B cell (primary cell): Measurements from ENCODE around the gene AGAP1. TPM values are rescaled to one million over a fixed set of nuclear protein-coding genes. Genes with fewer than 3 reads are reported as not detected.

ENCODE experiments used
- ATAC-seq: fragments of 200-7000 bp; cut with Tn5 transposase; one replicate; pipeline ENCODE4 v1.10.0; 2021; ENCODE audit warnings: low read depth, mild to moderate bottlenecking, moderate number of reproducible peaks, moderate library complexity
- CTCF ChIA-PET: fragments of 350-600 bp; sonication (Branson Sonifier 250); formaldehyde crosslinking; loops from one replicate; lab custom pipeline; 2021; ENCODE audit warnings: antibody characterized with exemption, inconsistent platforms; lab: Charles Lee
- POLR2A ChIA-PET: fragments of 350-600 bp; sonication (Branson Sonifier 250); formaldehyde crosslinking; loops from one replicate; lab custom pipeline; 2021; ENCODE audit warnings: antibody characterized with exemption; lab: Charles Lee
- DNase-seq: peaks from one replicate; pipeline ENCODE4 v3.0.0; 2013
- H2AFZ ChIP-seq: 2 replicates; pipeline ENCODE4 v1.6.1; 2012; ENCODE audit warnings: mild to moderate bottlenecking, low read depth, low read length; ENCODE audit not compliant: insufficient read depth, poor library complexity, severe bottlenecking
- H3K27ac ChIP-seq, 2 donors: 1 replicate in 1 of 2; 2 replicates in 1 of 2; pipeline ENCODE4 v1.5.1; 2012 to 2013; ENCODE audit warnings: low read length in 2 of 2, mild to moderate bottlenecking in 2 of 2, moderate library complexity in 1 of 2
- H3K27me3 ChIP-seq, 4 experiments: fragments of 200-600 bp in 1 of 4; sonication (generic) in 1 of 4; replicated peaks in 1 of 4; 1 replicate in 2 of 4; 2 replicates in 2 of 4; pipeline versions ENCODE4 v1.6.1 to v1.7.0; 2013 to 2016; ENCODE audit warnings: low read length in 3 of 4, mild to moderate bottlenecking in 2 of 4, mixed read lengths in 1 of 4, moderate library complexity in 1 of 4; ENCODE audit not compliant: insufficient read depth in 4 of 4, control insufficient read depth in 3 of 4; ENCODE audit errors: control extremely low read depth in 1 of 4
- H3K36me3 ChIP-seq, 2 experiments: replicated peaks in 1 of 2; 1 replicate in 1 of 2; 2 replicates in 1 of 2; pipeline versions ENCODE4 v1.6.1 to v1.7.1; 2013; ENCODE audit warnings: low read length in 1 of 2; ENCODE audit not compliant: insufficient read depth in 2 of 2, control insufficient read depth in 1 of 2; ENCODE audit errors: control extremely low read depth in 1 of 2, extremely low read depth in 1 of 2
- H3K4me1 ChIP-seq, 2 donors: fragments of 200-600 bp in 1 of 2; sonication (generic) in 1 of 2; 1 replicate in 1 of 2; 2 replicates in 1 of 2; pipeline versions ENCODE4 v1.5.1 to v1.6.1; 2013 to 2017; ENCODE audit warnings: low read length in 2 of 2; ENCODE audit not compliant: control insufficient read depth in 2 of 2, insufficient read depth in 2 of 2
- H3K4me2 ChIP-seq: replicated peaks from 2 replicates; pipeline ENCODE3; 2012; ENCODE audit warnings: mild to moderate bottlenecking, low read depth, low read length; ENCODE audit not compliant: poor library complexity, severe bottlenecking
- H3K4me3 ChIP-seq, 5 experiments: fragments of 200-600 bp in 1 of 5; sonication (generic) in 1 of 5; 1 replicate in 3 of 5; 2 replicates in 2 of 5; pipeline versions ENCODE4 v1.5.1 to v1.7.0; 2011 to 2016; ENCODE audit warnings: low read length in 4 of 5, mild to moderate bottlenecking in 4 of 5, low read depth in 2 of 5, control low read depth in 1 of 5, moderate library complexity in 1 of 5; ENCODE audit not compliant: insufficient read depth in 1 of 5; ENCODE audit errors: control extremely low read depth in 1 of 5, extremely low read depth in 1 of 5
- H3K79me2 ChIP-seq: fragments of 200-600 bp; sonication (generic); one replicate; pipeline ENCODE4 v1.6.0; 2016; ENCODE audit warnings: low read length; ENCODE audit not compliant: control insufficient read depth, insufficient read depth
- H3K9ac ChIP-seq: fragments of 200-600 bp; sonication (generic); 2 replicates; pipeline ENCODE4 v1.6.1; 2017; ENCODE audit warnings: mild to moderate bottlenecking, low read length, moderate library complexity
- H3K9me3 ChIP-seq, 3 donors: one replicate each; pipeline versions ENCODE4 v1.6.1 to v1.7.1; 2013; ENCODE audit warnings: low read length in 2 of 3; ENCODE audit not compliant: control insufficient read depth in 2 of 3, insufficient read depth in 1 of 3; ENCODE audit errors: control extremely low read depth in 1 of 3
- H4K20me1 ChIP-seq: 2 replicates; pipeline ENCODE4 v1.6.0; 2012; ENCODE audit warnings: mild to moderate bottlenecking, low read length; ENCODE audit not compliant: insufficient read depth, control insufficient read depth, poor library complexity, severe bottlenecking
- H3K27ac Mint-ChIP-seq: one replicate; pipeline ENCODE4 v1.8.0; 2021; ENCODE audit warnings: mixed read lengths
- H3K27me3 Mint-ChIP-seq: one replicate; pipeline ENCODE4 v1.8.0; 2021; ENCODE audit warnings: mixed read lengths
- H3K4me1 Mint-ChIP-seq: one replicate; pipeline ENCODE4 v1.8.0; 2021; ENCODE audit warnings: mixed read lengths
- H3K4me3 Mint-ChIP-seq: one replicate; pipeline ENCODE4 v1.8.0; 2021; ENCODE audit warnings: mixed read lengths
- H3K9me3 Mint-ChIP-seq: one replicate; pipeline ENCODE4 v1.8.0; 2022; ENCODE audit warnings: mixed read lengths; ENCODE audit not compliant: insufficient read depth
- CTCF ChIP-seq: fragments of 200-600 bp; IDR thresholded peaks from one replicate; pipeline ENCODE4 v1.8.0; 2022; ENCODE audit warnings: antibody characterized with exemption, mild to moderate bottlenecking
- EZH2 ChIP-seq: IDR thresholded peaks from 2 replicates; pipeline ENCODE4 v1.6.1; 2012; ENCODE audit warnings: borderline replicate concordance, low read depth, mild to moderate bottlenecking, moderate library complexity, low read length; ENCODE audit not compliant: insufficient read depth, poor library complexity, severe bottlenecking
- WGBS: methylation state at CpG from one replicate; pipeline ENCODE4 v1.1.5; 2013; ENCODE audit warnings: missing lambda C conversion rate; ENCODE audit not compliant: insufficient coverage; 5-methylcytosine and 5-hydroxymethylcytosine counted together
- intact Hi-C: fragments of 100-400 bp; cut with micrococcal nuclease; formaldehyde crosslinking; loops from one replicate; pipeline ENCODE4 v1.10.0; 2022
- polyA plus RNA-seq: library from polyadenylated mRNA; depleted of rRNA; stranded (reverse); fragments of >200 nt; gene quantifications from 2 replicates; pipeline ENCODE4 v1.2.3, GENCODE V29; 2012
- total RNA-seq, 2 donors: library from RNA; stranded (reverse); fragments of 120-200 nt in 1 of 2; gene quantifications; 1 replicate in 1 of 2; 2 replicates in 1 of 2; pipeline versions ENCODE4 v1.2.3 to v1.2.4, GENCODE V29; 2013 to 2022

The AGAP1 gene
- total and polyA plus RNA-seq, 2 donors (not counting 1 experiment from before 2014, with no cell fraction given), result 0.01 TPM; not detected in 1

- no peak for TF ChIP-seq EZH2
- TF ChIP-seq CTCF, result no peak
- Histone ChIP-seq H3K9ac (no peak overlapping the region), H3K36me3 (no peaks in the 10 kb centered on the region), H3K4me2 (no peak overlapping the region), H3K9me3 (no peaks in the 10 kb centered on the region), H2AFZ (no peak overlapping the region), H3K4me3 (no peak overlapping the region), H4K20me1 (no peaks in the 10 kb centered on the region), H3K27me3 (no peaks in the 10 kb centered on the region), H3K27ac (no peak overlapping the region), H3K4me1 (no peaks in the 10 kb centered on the region), H3K79me2 (no peaks in the 10 kb centered on the region)
- CTCF ChIA-PET, result no interaction called here
- Mint-ChIP-seq H3K4me1 (no peaks in the 10 kb centered on the region), H3K4me3 (no peak overlapping the region), H3K27ac (no peak overlapping the region), H3K27me3 (peaks cover 17% of the 10 kb centered on the region), H3K9me3 (no peaks in the 10 kb centered on the region)
- POLR2A ChIA-PET, result no interaction called here
- 96% methylated on average over 23 of the region's 26 CpGs for WGBS
- ATAC-seq (no peak), DNase-seq (no peak)
- intact Hi-C loops, result no loop called here
These were observed 194.9 kb downstream of the AGAP1 start for GRCh38 chr2:235688511-235689426.

GRCh38 chr2:235689427-235689853 lies 195.6 kb downstream of the AGAP1 start:
- ATAC-seq (no peak), DNase-seq (no peak)
- no peaks in the 10 kb centered on the region for H3K27me3 ChIP-seq
- H3K4me3 Mint-ChIP-seq, result no peak overlapping the region
- H4K20me1 ChIP-seq, result no peaks in the 10 kb centered on the region
- CTCF ChIA-PET, result no interaction called here
- H3K27me3 Mint-ChIP-seq, result peaks cover 17% of the 10 kb centered on the region
- H3K4me2 ChIP-seq, result no peak overlapping the region
- H3K79me2 ChIP-seq, result no peaks in the 10 kb centered on the region
- WGBS, result 91% methylated on average over 3 of the region's 4 CpGs
- H3K4me3 ChIP-seq, result no peak overlapping the region
- H3K27ac ChIP-seq, result no peak overlapping the region
- H3K9me3 Mint-ChIP-seq, result no peaks in the 10 kb centered on the region
- intact Hi-C loops, result no loop called here
- H3K27ac Mint-ChIP-seq, result no peak overlapping the region
- no peaks in the 10 kb centered on the region for H3K4me1 Mint-ChIP-seq
- H3K36me3 ChIP-seq, result no peaks in the 10 kb centered on the region
- peaks cover 0 to under 1% (median 0%) of the 10 kb centered on the region in 3 donors for H3K9me3 ChIP-seq
- no peak overlapping the region for H2AFZ ChIP-seq
- POLR2A ChIA-PET, result no interaction called here
- TF ChIP-seq EZH2 (no peak), CTCF (no peak)
- H3K4me1 ChIP-seq, result no peaks in the 10 kb centered on the region
- no peak overlapping the region for H3K9ac ChIP-seq
